OCI-LY7 (cell line): ENCODE measurements around the gene VAMP2. TPM values are rescaled to one million over a fixed set of nuclear protein-coding genes. Genes with fewer than 3 reads are reported as not detected.

Experiments
- BruUV-seq: library from RNA; stranded (reverse); fragments of 400-500 nt; replicated peaks from 2 replicates; lab custom pipeline; 2021; lab: Mats Ljungman, UMichigan
- CTCF ChIA-PET: fragments of 300-600 bp; sonication (Branson Sonifier 250); formaldehyde crosslinking; loops from one replicate; lab custom pipeline; 2022; ENCODE audit warnings: antibody characterized with exemption; ENCODE audit not compliant: unreplicated experiment; lab: Charles Lee
- POLR2A ChIA-PET: fragments of 300-600 bp; sonication (Branson Sonifier 250); formaldehyde crosslinking; loops from one replicate; lab custom pipeline; 2022; ENCODE audit warnings: antibody characterized with exemption; lab: Charles Lee
- DNase-seq: peaks from one replicate; pipeline ENCODE4 v3.0.0-alpha.2; 2015; ENCODE audit warnings: low spot score
- H2AFZ ChIP-seq: fragments of 200-600 bp; sonication (generic), shearing (Covaris generic); 2 replicates; pipeline ENCODE4 v1.6.1; 2014; ENCODE audit warnings: mild to moderate bottlenecking, antibody characterized with exemption, low read length, moderate library complexity
- H3K27ac ChIP-seq: fragments of 200-600 bp; sonication (generic); 2 replicates; pipeline ENCODE4 v1.5.1; 2014; ENCODE audit warnings: mixed run types, low read depth, mild to moderate bottlenecking, moderate library complexity, low read length, inconsistent platforms; ENCODE audit not compliant: poor library complexity, severe bottlenecking
- H3K36me3 ChIP-seq: fragments of 200-600 bp; sonication (generic); 2 replicates; pipeline ENCODE4 v1.6.1; 2014; ENCODE audit warnings: mild to moderate bottlenecking, antibody characterized with exemption, low read length, moderate library complexity, mixed read lengths; ENCODE audit not compliant: insufficient read depth
- H3K4me1 ChIP-seq: fragments of 200-600 bp; sonication (generic); 2 replicates; pipeline ENCODE4 v1.5.1; 2014; ENCODE audit warnings: mild to moderate bottlenecking, low read length; ENCODE audit not compliant: insufficient read depth, poor library complexity, severe bottlenecking
- H3K4me2 ChIP-seq: fragments of 200-600 bp; sonication (generic); 2 replicates; pipeline ENCODE4 v1.6.1; 2014; ENCODE audit warnings: mild to moderate bottlenecking, low read length
- H3K4me3 ChIP-seq: fragments of 200-600 bp; sonication (generic); 2 replicates; pipeline ENCODE4 v1.5.1; 2014; ENCODE audit warnings: mild to moderate bottlenecking, low read depth, low read length; ENCODE audit not compliant: poor library complexity, severe bottlenecking
- H3K79me2 ChIP-seq: fragments of 200-600 bp; sonication (generic); 2 replicates; pipeline ENCODE4 v1.6.1; 2016; ENCODE audit warnings: low read depth, mild to moderate bottlenecking, low read length, moderate library complexity, mixed read lengths; ENCODE audit not compliant: insufficient read depth
- H3K9me2 ChIP-seq: fragments of 200-600 bp; sonication (generic); 2 replicates; pipeline ENCODE4 v1.6.1; 2016; ENCODE audit warnings: mild to moderate bottlenecking, low read length, mixed read lengths; ENCODE audit not compliant: insufficient read depth
- H3K9me3 ChIP-seq: fragments of 200-600 bp; sonication (generic); 2 replicates; pipeline ENCODE4 v1.6.1; 2014; ENCODE audit warnings: mild to moderate bottlenecking, mixed run types, low read length, mixed read lengths
- H4K20me1 ChIP-seq: fragments of 200-600 bp; sonication (generic); 2 replicates; pipeline ENCODE4 v1.6.1; 2014; ENCODE audit warnings: mild to moderate bottlenecking, antibody characterized with exemption, low read length, moderate library complexity, mixed read lengths; ENCODE audit not compliant: insufficient read depth
- EZH2phosphoT487 ChIP-seq: fragments of 200-600 bp; sonication (generic); IDR thresholded peaks from 2 replicates; pipeline ENCODE4 v1.6.1; 2018; ENCODE audit warnings: low read depth, borderline replicate concordance, mild to moderate bottlenecking, mixed run types, antibody characterized with exemption, low read length, moderate library complexity, mixed read lengths
- intact Hi-C: fragments of 100-400 bp; cut with micrococcal nuclease; formaldehyde crosslinking; loops from one replicate; pipeline ENCODE4 v1.10.0; 2022; ENCODE audit not compliant: unreplicated experiment
- total RNA-seq, 2 experiments: library from RNA; depleted of rRNA in 1 of 2; stranded (reverse); fragments of >200 nt in 1 of 2; shearing (Covaris generic) in 1 of 2; gene quantifications; 2 replicates each; pipeline ENCODE4 v1.2.3, GENCODE V29; 2014 to 2022
- TF ChIP-seq, protein P1 (sequence below): fragments of 200-600 bp; sonication (generic); conservative IDR thresholded peaks from 2 replicates; pipeline ENCODE4 v1.5.1; 2014; ENCODE audit warnings: mild to moderate bottlenecking, antibody characterized with exemption, low read length, moderate library complexity, mixed read lengths

The VAMP2 gene
- total RNA-seq, 2 experiments from 2014 or later = 21.2 to 40.9 TPM

DNA sequence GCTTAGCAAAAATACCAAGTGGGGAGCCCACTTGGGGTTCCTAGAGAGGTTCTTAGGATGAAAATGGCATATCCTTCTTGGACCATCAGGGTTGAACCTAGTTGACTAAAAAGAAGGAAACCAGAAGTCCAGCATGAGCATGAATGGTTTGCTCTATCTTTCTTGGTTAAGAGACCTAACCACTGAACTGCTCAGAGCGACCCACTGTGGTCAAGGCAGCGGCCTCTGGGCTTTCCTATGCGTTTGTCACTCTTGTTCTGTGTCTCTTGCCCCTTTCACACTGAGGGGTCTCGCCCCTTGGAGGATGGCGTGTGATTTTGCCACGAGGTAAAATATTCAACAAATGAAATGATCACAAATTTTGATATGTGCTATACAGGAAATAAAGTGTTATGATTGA is 27.8 kb upstream of the VAMP2 start:
- Histone ChIP-seq H3K9me3 (no peaks in the 10 kb centered on the region), H3K79me2 (peaks cover 11% of the 10 kb centered on the region; the same call in 1 of the 2 replicates), H3K4me3 (peak overlapping the region; percentile 83), H3K36me3 (no peaks in the 10 kb centered on the region), H3K27ac (peak overlapping the region; percentile 58), H3K9me2 (no peaks in the 10 kb centered on the region), H4K20me1 (peaks cover 6% of the 10 kb centered on the region; the same call in 1 of the 2 replicates), H3K4me2 (peak overlapping the region; percentile 71), H2AFZ (peak overlapping the region; percentile 68; the same call in 1 of the 2 replicates), H3K4me1 (peaks cover 39% of the 10 kb centered on the region)
- no peak for DNase-seq
- ChIA-PET POLR2A (interaction anchor here (0.6 to 5.9 kb wide), 5 partner anchors 17 to 105 kb away, joined by 3 to 75 read pairs (median 3); partner anchors contain the start of genes AURKB and SLC25A35), CTCF (no interaction called here)
- intact Hi-C loops = no loop called here
- no peak for TF ChIP-seq EZH2phosphoT487
- TF ChIP-seq, protein P1, sequence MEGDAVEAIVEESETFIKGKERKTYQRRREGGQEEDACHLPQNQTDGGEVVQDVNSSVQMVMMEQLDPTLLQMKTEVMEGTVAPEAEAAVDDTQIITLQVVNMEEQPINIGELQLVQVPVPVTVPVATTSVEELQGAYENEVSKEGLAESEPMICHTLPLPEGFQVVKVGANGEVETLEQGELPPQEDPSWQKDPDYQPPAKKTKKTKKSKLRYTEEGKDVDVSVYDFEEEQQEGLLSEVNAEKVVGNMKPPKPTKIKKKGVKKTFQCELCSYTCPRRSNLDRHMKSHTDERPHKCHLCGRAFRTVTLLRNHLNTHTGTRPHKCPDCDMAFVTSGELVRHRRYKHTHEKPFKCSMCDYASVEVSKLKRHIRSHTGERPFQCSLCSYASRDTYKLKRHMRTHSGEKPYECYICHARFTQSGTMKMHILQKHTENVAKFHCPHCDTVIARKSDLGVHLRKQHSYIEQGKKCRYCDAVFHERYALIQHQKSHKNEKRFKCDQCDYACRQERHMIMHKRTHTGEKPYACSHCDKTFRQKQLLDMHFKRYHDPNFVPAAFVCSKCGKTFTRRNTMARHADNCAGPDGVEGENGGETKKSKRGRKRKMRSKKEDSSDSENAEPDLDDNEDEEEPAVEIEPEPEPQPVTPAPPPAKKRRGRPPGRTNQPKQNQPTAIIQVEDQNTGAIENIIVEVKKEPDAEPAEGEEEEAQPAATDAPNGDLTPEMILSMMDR = no peak
- no TSS peak for BruUV-seq

DNA sequence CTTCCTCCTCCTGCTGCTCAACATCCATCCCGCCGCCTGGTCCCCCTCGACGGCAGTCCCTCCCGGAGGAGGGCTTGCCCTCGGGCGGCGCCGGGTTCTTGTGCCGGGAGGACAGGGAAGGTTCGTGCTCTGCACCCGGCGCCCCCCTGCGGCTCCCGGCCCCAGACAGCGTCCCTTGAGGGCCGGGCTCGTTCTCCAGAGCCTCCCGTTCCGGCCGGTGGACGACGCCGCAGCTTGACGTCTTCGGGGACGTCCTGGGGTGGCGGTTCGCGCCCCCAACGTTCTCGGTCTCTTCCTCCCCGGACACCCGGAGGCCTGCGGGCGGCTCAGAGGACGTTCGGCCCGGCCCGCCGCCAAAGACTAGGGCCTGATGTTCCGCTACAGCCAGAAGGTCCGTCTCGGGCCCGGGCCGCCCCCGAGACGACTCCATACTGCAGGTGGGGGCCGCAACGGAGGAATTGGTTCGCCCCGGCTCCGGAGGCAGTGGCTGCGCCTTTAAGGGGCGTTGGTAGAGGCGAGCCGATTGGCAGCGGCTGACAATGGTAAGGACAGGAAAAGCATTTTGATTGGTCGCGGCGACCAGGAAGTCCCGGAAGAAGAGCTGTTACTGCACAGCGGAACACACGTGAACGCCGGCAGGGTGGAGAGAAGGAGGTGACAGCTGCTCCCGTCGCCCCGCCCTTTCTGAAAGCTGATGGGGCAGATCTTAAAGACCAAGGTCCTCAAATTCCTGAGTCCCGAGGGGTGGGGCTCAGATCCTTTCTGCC is 27.1 kb upstream of the VAMP2 start, which contains the start of gene BORCS6:
BORCS6 (minus strand) TSS at position 470 of the 767 bp plus-strand sequence; CDS start at position 430, 40 bp downstream.
- Histone ChIP-seq H3K36me3 (no peaks in the 10 kb centered on the region), H3K79me2 (peaks cover 11% of the 10 kb centered on the region; the same call in 1 of the 2 replicates), H3K4me1 (peaks cover 39% of the 10 kb centered on the region), H2AFZ (peak within 1 kb of the TSS; percentile 68; the same call in 1 of the 2 replicates), H3K27ac (peak within 1 kb of the TSS; percentile 92), H4K20me1 (peaks cover 6% of the 10 kb centered on the region; the same call in 1 of the 2 replicates), H3K4me3 (peak within 1 kb of the TSS; percentile 83), H3K4me2 (peak within 1 kb of the TSS; percentile 91), H3K9me3 (no peaks in the 10 kb centered on the region), H3K9me2 (no peaks in the 10 kb centered on the region)
- BruUV-seq = no TSS peak
- CTCF ChIA-PET = no interaction called here
- peak; percentile 99 for DNase-seq
- TF ChIP-seq EZH2phosphoT487 = no peak
- TF ChIP-seq, protein P1 = peak; percentile 52
- POLR2A ChIA-PET = interaction anchor here (0.6 to 5.9 kb wide), 5 partner anchors 16 to 105 kb away, joined by 3 to 75 read pairs (median 4); partner anchors contain the start of genes AURKB and SLC25A35
- intact Hi-C loops = no loop called here
